B cell (primary cell): Measurements from ENCODE around the gene KRT33A. TPM values are rescaled to one million over a fixed set of nuclear protein-coding genes. Genes with fewer than 3 reads are reported as not detected.

Source experiments
- ATAC-seq: fragments of 200-7000 bp; cut with Tn5 transposase; one replicate; pipeline ENCODE4 v1.10.0; 2021; ENCODE audit warnings: low read depth, mild to moderate bottlenecking, moderate number of reproducible peaks, moderate library complexity
- CTCF ChIA-PET: fragments of 350-600 bp; sonication (Branson Sonifier 250); formaldehyde crosslinking; loops from one replicate; lab custom pipeline; 2021; ENCODE audit warnings: antibody characterized with exemption, inconsistent platforms; lab: Charles Lee
- POLR2A ChIA-PET: fragments of 350-600 bp; sonication (Branson Sonifier 250); formaldehyde crosslinking; loops from one replicate; lab custom pipeline; 2021; ENCODE audit warnings: antibody characterized with exemption; lab: Charles Lee
- DNase-seq: peaks from one replicate; pipeline ENCODE4 v3.0.0; 2013
- H2AFZ ChIP-seq: 2 replicates; pipeline ENCODE4 v1.6.1; 2012; ENCODE audit warnings: mild to moderate bottlenecking, low read depth, low read length; ENCODE audit not compliant: insufficient read depth, poor library complexity, severe bottlenecking
- H3K27ac ChIP-seq, 2 donors: 1 replicate in 1 of 2; 2 replicates in 1 of 2; pipeline ENCODE4 v1.5.1; 2012 to 2013; ENCODE audit warnings: low read length in 2 of 2, mild to moderate bottlenecking in 2 of 2, moderate library complexity in 1 of 2
- H3K27me3 ChIP-seq, 4 experiments: fragments of 200-600 bp in 1 of 4; sonication (generic) in 1 of 4; replicated peaks in 1 of 4; 1 replicate in 2 of 4; 2 replicates in 2 of 4; pipeline versions ENCODE4 v1.6.1 to v1.7.0; 2013 to 2016; ENCODE audit warnings: low read length in 3 of 4, mild to moderate bottlenecking in 2 of 4, mixed read lengths in 1 of 4, moderate library complexity in 1 of 4; ENCODE audit not compliant: insufficient read depth in 4 of 4, control insufficient read depth in 3 of 4; ENCODE audit errors: control extremely low read depth in 1 of 4
- H3K36me3 ChIP-seq, 2 experiments: replicated peaks in 1 of 2; 1 replicate in 1 of 2; 2 replicates in 1 of 2; pipeline versions ENCODE4 v1.6.1 to v1.7.1; 2013; ENCODE audit warnings: low read length in 1 of 2; ENCODE audit not compliant: insufficient read depth in 2 of 2, control insufficient read depth in 1 of 2; ENCODE audit errors: control extremely low read depth in 1 of 2, extremely low read depth in 1 of 2
- H3K4me1 ChIP-seq, 2 donors: fragments of 200-600 bp in 1 of 2; sonication (generic) in 1 of 2; 1 replicate in 1 of 2; 2 replicates in 1 of 2; pipeline versions ENCODE4 v1.5.1 to v1.6.1; 2013 to 2017; ENCODE audit warnings: low read length in 2 of 2; ENCODE audit not compliant: control insufficient read depth in 2 of 2, insufficient read depth in 2 of 2
- H3K4me2 ChIP-seq: replicated peaks from 2 replicates; pipeline ENCODE3; 2012; ENCODE audit warnings: mild to moderate bottlenecking, low read depth, low read length; ENCODE audit not compliant: poor library complexity, severe bottlenecking
- H3K4me3 ChIP-seq, 5 experiments: fragments of 200-600 bp in 1 of 5; sonication (generic) in 1 of 5; 1 replicate in 3 of 5; 2 replicates in 2 of 5; pipeline versions ENCODE4 v1.5.1 to v1.7.0; 2011 to 2016; ENCODE audit warnings: low read length in 4 of 5, mild to moderate bottlenecking in 4 of 5, low read depth in 2 of 5, control low read depth in 1 of 5, moderate library complexity in 1 of 5; ENCODE audit not compliant: insufficient read depth in 1 of 5; ENCODE audit errors: control extremely low read depth in 1 of 5, extremely low read depth in 1 of 5
- H3K79me2 ChIP-seq: fragments of 200-600 bp; sonication (generic); one replicate; pipeline ENCODE4 v1.6.0; 2016; ENCODE audit warnings: low read length; ENCODE audit not compliant: control insufficient read depth, insufficient read depth
- H3K9ac ChIP-seq: fragments of 200-600 bp; sonication (generic); 2 replicates; pipeline ENCODE4 v1.6.1; 2017; ENCODE audit warnings: mild to moderate bottlenecking, low read length, moderate library complexity
- H3K9me3 ChIP-seq, 3 donors: one replicate each; pipeline versions ENCODE4 v1.6.1 to v1.7.1; 2013; ENCODE audit warnings: low read length in 2 of 3; ENCODE audit not compliant: control insufficient read depth in 2 of 3, insufficient read depth in 1 of 3; ENCODE audit errors: control extremely low read depth in 1 of 3
- H4K20me1 ChIP-seq: 2 replicates; pipeline ENCODE4 v1.6.0; 2012; ENCODE audit warnings: mild to moderate bottlenecking, low read length; ENCODE audit not compliant: insufficient read depth, control insufficient read depth, poor library complexity, severe bottlenecking
- H3K27ac Mint-ChIP-seq: one replicate; pipeline ENCODE4 v1.8.0; 2021; ENCODE audit warnings: mixed read lengths
- H3K27me3 Mint-ChIP-seq: one replicate; pipeline ENCODE4 v1.8.0; 2021; ENCODE audit warnings: mixed read lengths
- H3K4me1 Mint-ChIP-seq: one replicate; pipeline ENCODE4 v1.8.0; 2021; ENCODE audit warnings: mixed read lengths
- H3K4me3 Mint-ChIP-seq: one replicate; pipeline ENCODE4 v1.8.0; 2021; ENCODE audit warnings: mixed read lengths
- H3K9me3 Mint-ChIP-seq: one replicate; pipeline ENCODE4 v1.8.0; 2022; ENCODE audit warnings: mixed read lengths; ENCODE audit not compliant: insufficient read depth
- CTCF ChIP-seq: fragments of 200-600 bp; IDR thresholded peaks from one replicate; pipeline ENCODE4 v1.8.0; 2022; ENCODE audit warnings: antibody characterized with exemption, mild to moderate bottlenecking
- EZH2 ChIP-seq: IDR thresholded peaks from 2 replicates; pipeline ENCODE4 v1.6.1; 2012; ENCODE audit warnings: borderline replicate concordance, low read depth, mild to moderate bottlenecking, moderate library complexity, low read length; ENCODE audit not compliant: insufficient read depth, poor library complexity, severe bottlenecking
- WGBS: methylation state at CpG from one replicate; pipeline ENCODE4 v1.1.5; 2013; ENCODE audit warnings: missing lambda C conversion rate; ENCODE audit not compliant: insufficient coverage; 5-methylcytosine and 5-hydroxymethylcytosine counted together
- intact Hi-C: fragments of 100-400 bp; cut with micrococcal nuclease; formaldehyde crosslinking; loops from one replicate; pipeline ENCODE4 v1.10.0; 2022
- polyA plus RNA-seq: library from polyadenylated mRNA; depleted of rRNA; stranded (reverse); fragments of >200 nt; gene quantifications from 2 replicates; pipeline ENCODE4 v1.2.3, GENCODE V29; 2012
- total RNA-seq, 2 donors: library from RNA; stranded (reverse); fragments of 120-200 nt in 1 of 2; gene quantifications; 1 replicate in 1 of 2; 2 replicates in 1 of 2; pipeline versions ENCODE4 v1.2.3 to v1.2.4, GENCODE V29; 2013 to 2022

Gene KRT33A
- total and polyA plus RNA-seq, 2 donors (not counting 1 experiment from before 2014, with no cell fraction given): not detected

GRCh38 chr17:41369713-41370112 lies 19.1 kb upstream of the KRT33A start, which contains the start of gene KRT33B:
Gene KRT33B (minus strand): TSS chr17:41369813. CDS start chr17:41369750, 63 bp downstream.
- H3K9me3 ChIP-seq: no peaks in the 10 kb centered on the region
- no peak within 1 kb of the TSS for H3K4me3 Mint-ChIP-seq
- no peak for ATAC-seq
- WGBS: 100% methylated on average over 1 of the region's 1 CpG
- H3K27me3 Mint-ChIP-seq: peaks cover 29% of the 10 kb centered on the region
- no peaks in the 10 kb centered on the region for H3K36me3 ChIP-seq
- H3K4me3 ChIP-seq: no peak within 1 kb of the TSS
- H2AFZ ChIP-seq: no peak within 1 kb of the TSS
- intact Hi-C loops: no loop called here
- H3K4me1 Mint-ChIP-seq: no peaks in the 10 kb centered on the region
- no peak within 1 kb of the TSS for H3K27ac Mint-ChIP-seq
- no peaks in the 10 kb centered on the region for H3K4me1 ChIP-seq
- H3K27me3 ChIP-seq: peaks cover 0 to 10% (median 2%) of the 10 kb centered on the region in 4 experiments
- POLR2A ChIA-PET: no interaction called here
- TF ChIP-seq EZH2 (no peak), CTCF (no peak)
- CTCF ChIA-PET: no interaction called here
- no peaks in the 10 kb centered on the region for H3K9me3 Mint-ChIP-seq
- no peaks in the 10 kb centered on the region for H3K79me2 ChIP-seq
- H4K20me1 ChIP-seq: no peaks in the 10 kb centered on the region
- no peak within 1 kb of the TSS for H3K27ac ChIP-seq
- no peak within 1 kb of the TSS for H3K4me2 ChIP-seq
- no peak within 1 kb of the TSS for H3K9ac ChIP-seq
- no peak for DNase-seq

- Mint-ChIP-seq H3K9me3 (no peaks in the 10 kb centered on the region), H3K27ac (no peak overlapping the region), H3K4me3 (no peak overlapping the region), H3K27me3 (peaks cover 23% of the 10 kb centered on the region), H3K4me1 (no peaks in the 10 kb centered on the region)
- H3K4me3 ChIP-seq: no peak overlapping the region
- DNase-seq (no peak), ATAC-seq (no peak)
- intact Hi-C loops: no loop called here
- no CpG with 5 or more reads among the region's 2 CpGs for WGBS
- ChIA-PET POLR2A (no interaction called here), CTCF (no interaction called here)
- H3K4me1 ChIP-seq: no peaks in the 10 kb centered on the region
- H3K27me3 ChIP-seq: peaks cover 0 to 6% (median 2%) of the 10 kb centered on the region in 4 experiments
- no peaks in the 10 kb centered on the region for H4K20me1 ChIP-seq
- H3K9me3 ChIP-seq: no peaks in the 10 kb centered on the region
- H2AFZ ChIP-seq: no peak overlapping the region
- no peak overlapping the region for H3K4me2 ChIP-seq
- H3K36me3 ChIP-seq: no peaks in the 10 kb centered on the region
- no peaks in the 10 kb centered on the region for H3K79me2 ChIP-seq
- no peak overlapping the region for H3K27ac ChIP-seq
- TF ChIP-seq EZH2: no peak
- no peak for TF ChIP-seq CTCF
- no peak overlapping the region for H3K9ac ChIP-seq
Measured at GRCh38 chr17:41369023-41369422, 18.4 kb upstream of the KRT33A start.
